ENCODE data around the gene ANKRD27.
"Not testable (repeated sequence)": the region's sequence is repeated elsewhere in the genome, so short reads cannot be mapped to it uniquely, and the experiment has no call there.

Gene ANKRD27

DNA sequence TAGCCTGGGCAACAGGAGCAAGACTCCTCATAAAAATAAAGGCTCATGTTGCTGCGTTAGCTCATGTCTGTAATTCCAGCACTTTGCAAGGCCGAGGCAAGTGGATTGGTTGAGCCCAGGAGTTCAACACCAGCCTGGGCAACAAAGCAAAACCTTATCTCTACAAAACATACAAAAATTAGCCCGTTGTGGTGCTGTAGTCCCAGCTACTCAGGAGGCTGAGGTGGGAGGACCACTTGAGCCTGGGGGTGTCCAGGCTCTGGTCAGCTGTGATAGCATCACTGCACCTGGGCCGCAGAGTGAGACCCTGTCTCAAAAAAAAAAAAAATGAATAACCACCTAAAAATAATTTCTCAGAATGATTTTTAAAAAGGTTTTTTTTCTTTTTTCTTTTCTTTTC, 12.7 kb upstream of the ANKRD27 start:
- DNase-seq: no peak

DNA sequence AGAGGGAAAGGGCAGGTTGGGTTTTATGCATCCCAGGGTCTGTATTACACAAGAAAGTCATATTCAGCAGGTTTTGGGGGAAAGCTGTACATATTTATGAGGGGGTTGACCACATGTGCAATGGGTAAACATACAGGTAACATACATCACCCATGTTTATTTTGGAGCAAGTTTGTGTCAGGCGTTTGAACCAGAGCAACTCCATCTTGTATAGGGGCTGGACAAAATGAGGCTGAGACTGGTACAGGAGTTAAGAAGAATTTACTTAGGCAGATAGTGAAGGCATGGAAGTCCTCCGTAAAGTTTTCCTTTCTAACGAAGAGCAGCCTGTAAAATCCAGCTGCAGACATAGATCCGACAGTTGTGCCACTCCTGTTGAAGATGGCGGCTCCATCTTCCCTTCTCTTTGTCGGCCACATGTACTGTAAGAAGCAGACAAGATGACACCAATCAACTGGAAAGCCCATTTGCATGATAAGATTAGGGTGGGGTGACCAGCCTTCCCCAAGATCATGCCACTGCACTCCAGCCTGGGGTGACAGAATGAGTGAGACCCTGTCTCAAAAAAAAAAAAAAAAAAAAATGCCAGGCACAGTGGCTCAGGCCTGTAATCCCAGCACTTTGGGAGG, 12.0 kb upstream of the ANKRD27 start:
- DNase-seq: no peak

DNA sequence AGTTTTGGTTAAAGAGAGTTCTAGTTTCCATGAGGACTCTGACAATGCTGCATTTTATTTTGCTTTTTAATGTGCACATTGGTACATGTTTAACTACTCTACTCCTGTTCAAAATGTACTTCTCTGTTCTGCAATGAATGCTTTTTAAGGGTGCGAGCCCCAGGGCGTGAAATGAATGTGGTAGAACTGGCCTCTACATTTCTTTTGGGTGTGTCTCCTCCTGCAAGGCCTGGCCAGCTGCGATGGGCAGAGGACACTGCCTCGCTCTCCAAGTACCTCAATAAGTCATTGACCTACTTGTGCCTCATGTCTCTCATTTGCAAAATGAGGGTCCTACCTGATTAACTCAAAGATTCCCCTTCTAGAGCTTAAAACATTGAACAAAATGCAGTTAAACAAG, 7.3 kb upstream of the ANKRD27 start:
- DNase-seq: no peak

DNA sequence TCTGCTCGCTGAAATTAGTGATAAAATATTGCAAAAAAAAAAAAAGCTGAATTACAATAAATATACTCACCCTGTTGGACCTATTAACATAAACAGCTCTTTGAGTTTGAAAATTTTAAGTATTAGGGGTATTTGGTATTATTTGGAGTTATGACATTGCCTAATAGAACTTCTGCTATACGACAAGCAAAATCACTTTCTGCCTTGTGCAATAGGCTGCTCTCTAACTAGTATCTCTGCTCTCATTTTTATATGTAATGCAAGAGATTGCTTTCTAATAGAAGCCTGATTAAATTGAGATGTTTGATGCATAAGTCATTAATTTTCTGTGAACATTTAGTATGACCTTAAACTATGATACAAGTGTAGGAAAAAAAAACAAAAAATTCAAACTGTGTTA, 6.0 kb upstream of the ANKRD27 start:
- no peak for DNase-seq

DNA sequence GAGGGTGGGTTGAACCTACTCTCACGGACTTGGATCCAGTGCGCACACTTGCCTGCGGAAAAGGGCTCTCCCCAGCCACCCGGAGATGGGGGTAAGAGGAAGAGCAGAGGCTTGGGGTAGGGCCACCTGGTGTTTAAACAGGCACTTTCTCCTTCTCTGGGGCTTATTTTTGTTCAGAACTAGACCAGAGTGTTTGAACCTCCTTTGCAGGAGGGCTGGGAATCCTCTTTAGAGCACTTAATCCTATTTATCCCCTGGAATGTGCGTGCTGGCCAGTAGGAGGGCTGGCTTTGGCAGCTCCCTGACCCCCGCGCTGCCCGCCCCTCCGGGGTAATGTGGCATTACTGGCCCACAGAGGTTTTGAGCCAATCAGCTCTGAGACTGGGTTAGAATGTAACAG, 2.7 kb upstream of the ANKRD27 start:
- DNase-seq: no peak

DNA sequence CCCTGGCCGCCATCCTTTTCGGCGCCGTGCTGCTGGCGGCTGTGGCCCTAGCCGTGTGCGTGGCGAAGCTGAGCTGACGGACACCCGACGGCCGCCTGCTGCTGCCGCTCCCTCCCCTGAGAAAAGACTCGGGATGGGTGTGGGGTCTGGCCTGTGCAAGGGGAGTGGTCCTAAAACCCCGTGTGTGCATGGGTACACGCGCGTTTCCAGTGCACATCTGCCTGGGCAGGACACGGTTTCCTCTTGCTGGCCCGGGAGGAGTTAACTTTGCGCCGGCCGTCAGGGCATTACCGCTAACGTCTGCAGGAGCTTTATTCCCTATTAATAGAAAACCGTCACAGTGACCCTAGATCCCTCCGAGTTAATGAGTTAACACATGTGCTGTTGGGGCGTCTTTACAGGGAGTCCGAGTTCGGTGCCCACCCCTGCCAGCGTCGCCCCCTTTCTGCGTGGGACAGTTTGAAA, 1.9 kb upstream of the ANKRD27 start:
- no peak for DNase-seq

DNA sequence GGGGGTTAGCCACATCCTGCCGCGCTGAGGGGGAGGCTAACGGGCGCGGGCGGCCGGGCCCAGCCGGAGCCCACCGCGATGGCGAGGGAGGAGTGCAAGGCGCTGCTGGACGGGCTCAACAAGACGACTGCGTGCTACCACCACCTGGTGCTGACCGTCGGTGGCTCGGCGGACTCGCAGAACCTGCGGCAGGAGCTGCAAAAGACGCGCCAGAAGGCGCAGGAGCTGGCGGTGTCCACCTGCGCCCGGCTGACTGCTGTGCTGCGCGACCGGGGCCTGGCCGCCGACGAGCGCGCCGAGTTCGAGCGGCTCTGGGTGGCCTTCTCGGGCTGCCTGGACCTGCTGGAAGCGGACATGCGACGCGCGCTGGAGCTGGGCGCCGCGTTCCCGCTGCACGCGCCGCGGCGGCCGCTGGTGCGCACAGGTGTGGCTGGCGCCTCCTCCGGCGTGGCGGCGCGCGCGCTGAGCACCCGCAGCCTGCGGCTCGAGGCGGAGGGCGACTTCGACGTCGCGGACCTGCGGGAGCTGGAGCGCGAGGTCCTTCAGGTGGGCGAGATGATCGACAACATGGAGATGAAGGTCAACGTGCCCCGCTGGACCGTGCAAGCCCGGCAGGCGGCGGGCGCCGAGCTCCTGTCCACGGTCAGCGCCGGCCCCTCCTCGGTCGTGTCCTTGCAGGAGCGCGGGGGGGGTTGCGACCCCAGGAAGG, 1.4 kb upstream of the ANKRD27 start:
- peak; percentile 38 for DNase-seq

DNA sequence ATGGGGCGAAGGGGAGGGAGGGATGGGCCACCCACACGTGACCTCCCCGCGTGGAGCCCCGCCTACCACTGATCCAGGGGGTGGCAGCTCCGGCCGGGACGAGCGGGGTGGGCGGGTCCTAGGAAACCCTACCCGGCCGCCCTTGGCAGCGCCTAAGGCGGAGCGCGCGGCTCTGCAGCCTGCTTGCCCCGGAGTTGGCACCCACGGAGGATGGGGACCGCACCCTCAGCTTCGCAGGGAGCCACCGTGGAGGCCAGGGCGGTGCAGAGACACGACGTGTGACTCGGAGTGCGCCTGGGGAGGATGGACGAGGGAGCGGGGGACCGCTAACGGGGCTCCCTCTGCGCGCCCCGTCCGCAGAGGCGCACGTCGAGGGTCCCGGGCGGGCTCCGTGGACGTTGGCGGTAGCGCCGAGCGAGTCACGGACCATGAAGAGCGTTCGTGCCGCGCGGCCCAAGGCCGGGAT, 773 bp upstream of the ANKRD27 start, which contains the start of gene RGS9BP:
Gene RGS9BP, plus strand, starts transcription at position 129 of the 466 bp plus-strand sequence. CDS start 416 bp downstream, outside the sequence.
- peak; percentile 70 for DNase-seq

DNA sequence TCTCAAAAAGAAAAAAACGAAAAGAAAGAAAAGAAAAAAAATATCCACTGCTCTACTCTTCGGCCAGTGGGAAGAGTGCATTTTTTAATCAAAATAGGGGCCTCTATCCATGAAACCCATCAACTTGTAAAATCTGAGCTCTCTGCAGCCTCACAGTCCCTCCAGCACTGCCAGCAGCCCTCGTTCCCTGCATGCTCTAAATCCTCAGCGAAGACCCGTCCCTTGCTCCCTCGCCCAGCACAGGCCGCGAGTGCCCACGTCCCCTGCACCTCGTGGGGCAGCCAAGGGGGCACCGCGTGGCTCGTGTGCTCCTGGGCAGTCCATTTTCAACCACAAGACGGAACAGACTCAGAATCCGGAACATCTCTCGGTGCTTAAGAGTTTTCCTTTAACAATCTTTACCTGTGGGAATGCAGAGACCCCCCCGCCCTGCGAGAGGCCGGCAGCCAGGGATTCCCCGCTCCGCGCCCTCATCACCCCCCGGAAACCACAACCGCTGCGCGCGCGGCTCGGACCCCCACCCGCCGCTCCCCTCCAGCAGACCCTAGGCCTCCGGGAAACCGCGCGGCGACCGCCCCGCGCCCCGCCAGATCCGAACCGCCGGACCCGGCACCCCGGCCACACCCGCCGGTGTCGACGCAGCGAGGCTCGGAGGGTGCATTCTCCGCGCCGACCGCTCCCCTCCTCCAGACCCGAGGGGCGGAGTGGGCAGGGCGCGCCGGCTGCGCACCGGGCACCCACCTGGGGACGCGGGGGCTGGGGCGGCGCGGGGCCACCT, 638 bp downstream of the ANKRD27 start:
- DNase-seq: no peak

DNA sequence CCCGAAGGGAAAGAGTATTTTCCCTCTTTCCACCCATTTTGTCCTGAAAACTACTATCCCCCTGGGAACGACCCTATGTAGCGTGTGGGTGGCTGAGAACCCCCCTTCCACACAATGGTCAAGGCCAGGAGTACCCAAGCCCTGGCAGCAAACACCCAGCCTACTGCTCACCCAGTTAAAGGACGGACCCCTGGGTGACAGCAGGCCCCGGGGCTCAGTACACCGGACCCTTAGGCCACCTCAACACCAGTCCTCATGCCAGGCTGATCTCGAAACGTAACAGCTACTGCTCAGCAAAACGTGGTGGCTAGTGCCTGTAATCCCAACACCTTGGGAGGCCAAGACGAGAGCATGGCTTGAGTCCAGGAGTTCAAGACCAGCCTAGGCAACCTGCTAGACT, 1.4 kb downstream of the ANKRD27 start:
- DNase-seq: no peak

DNA sequence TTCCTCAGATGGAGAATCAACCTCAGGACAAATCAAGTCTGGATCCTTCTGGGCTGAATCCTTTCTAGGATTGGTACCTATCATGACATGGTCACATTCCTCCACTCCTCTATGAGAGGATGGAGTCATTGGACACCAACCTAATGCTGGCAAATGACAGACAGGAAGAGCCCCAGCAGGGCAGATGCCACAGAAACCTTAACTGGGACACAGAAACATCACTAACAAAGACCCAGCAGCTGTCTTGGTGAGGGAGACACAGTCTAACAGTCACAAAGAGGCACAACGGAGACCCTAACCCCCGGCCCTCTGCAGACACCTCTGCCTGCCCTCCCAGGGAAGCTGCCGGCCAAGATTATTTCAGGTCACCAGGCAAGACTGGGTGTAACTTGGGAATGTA, 2.1 kb downstream of the ANKRD27 start:
- DNase-seq: no peak

DNA sequence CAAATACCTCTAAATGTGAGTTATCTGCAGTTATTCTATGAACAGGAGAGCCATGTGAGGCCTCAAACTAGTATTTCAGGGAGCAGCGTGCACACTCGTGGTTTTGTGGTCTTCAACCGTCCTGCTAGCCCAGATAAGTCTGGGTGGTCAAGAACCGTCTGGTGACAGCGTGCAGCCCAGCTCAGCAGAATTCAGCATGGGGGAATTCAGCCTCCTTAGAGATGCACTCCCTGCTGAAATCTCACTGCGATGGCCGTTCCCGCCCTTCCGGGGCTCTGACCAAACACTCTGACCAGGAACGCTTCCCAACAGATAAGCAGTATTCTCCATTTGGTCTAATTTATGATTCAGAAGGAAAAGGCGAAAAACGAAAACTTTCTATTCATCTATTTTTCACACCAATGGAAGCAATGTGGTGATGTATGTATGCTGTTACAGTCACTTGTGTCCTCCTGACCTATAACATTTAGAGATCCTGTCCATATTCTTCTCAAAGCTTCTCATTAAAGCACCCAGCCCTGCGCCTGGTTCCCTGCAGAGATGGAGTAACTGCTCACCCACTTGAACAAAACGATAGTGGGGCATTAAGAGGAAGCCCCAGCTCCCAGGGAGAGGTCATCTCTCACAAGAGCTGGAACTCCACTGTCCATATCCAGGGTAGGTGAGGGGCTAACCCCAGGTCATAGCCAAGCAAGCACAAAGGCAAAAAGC, 2.9 kb downstream of the ANKRD27 start:
- no peak for DNase-seq

DNA sequence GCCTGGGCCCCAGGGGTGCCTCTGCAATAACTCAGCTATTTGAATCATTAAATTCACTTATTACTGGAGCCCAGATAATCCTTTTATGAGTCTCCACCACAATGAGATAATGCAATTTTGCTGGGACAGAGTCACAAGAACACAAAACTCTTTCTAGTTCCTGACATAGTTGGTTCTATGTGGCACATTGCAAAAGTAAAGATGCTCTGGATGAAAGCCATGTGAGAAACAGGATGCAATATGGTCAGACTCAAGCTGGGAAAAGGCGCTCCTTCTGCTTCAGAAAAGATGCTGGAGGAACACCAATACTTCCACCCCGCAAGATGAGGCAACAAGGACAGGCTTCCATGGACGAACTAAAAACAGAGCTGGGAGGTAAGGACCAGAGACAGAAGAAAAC, 5.7 kb downstream of the ANKRD27 start:
- DNase-seq: no peak

DNA sequence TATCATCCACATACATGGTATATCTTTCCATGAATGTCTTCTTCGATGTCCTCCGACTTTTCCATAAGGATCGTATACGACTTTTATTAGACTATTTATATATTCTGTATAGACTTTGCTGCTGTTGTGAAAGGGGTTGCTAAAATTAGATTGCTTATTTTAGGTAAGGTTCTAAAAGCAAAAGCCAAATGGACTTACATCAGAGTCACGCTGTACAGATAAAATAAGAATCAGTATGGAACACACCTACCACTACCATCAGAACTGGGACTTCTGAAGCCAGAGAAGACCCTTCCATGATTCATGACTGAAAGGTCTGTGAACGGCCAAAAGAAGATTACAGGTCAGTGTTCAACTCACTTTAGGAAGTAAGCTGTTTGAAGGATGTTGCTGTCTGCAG, 8.9 kb downstream of the ANKRD27 start:
- DNase-seq: no peak

DNA sequence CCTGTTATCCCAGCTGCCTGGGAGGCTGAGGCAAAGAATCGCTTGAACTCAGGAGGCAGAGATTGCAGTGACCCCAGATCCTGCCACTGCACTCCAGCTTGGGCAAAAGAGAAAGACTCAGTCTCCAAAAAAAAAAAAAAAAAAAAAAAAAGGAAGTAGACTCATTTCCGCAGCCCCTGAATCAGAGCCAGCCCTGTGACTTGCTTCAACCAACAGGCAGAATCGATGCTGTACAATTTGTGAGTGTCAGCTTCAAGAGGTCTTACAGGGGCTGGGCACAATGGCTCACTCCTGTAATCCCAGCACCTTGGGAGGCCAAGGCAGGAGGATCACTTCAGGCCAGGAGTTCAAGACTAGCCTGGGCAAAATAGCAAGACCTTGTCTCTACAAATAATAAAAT, 12.8 kb downstream of the ANKRD27 start:
- no peak for DNase-seq

DNA sequence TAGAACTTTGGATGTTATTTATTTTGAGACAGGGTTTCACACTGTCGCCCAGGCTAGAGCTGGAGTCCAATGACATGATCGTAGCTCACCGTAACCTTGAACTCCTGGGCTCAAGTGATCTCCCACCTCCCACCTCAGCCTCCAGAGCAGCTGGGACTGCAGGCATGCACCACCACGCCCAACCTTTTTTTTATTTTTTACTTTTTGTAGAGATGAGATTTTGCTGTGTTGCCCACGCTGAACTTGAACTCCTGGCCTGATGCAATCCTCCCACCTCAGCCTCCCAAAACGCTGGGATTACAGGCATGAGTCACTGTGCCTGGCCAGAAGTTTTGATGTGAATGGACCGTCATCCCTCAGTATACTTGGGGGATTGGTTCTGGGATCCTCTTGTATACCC, 13.7 kb downstream of the ANKRD27 start:
- no peak for DNase-seq

DNA sequence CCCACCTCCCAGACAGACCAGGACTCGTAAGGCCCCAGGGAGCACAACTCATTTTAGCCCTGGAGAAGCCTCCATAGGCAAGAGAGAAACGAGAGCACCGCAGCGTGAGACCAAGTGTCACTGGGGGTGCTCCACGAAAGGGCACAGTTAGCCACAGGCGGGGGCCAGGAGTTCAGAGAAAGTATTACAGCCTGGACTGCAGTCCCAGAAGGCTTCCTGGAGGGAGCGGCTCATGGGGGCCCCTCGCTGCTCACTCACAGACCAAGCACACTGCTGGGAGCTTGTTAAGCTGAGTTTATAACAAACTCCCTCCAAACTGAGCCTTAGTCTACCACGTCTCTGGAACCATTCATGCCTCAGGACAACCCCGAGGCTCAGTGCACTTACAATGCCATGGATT, 16.5 kb downstream of the ANKRD27 start:
- no peak for DNase-seq

DNA sequence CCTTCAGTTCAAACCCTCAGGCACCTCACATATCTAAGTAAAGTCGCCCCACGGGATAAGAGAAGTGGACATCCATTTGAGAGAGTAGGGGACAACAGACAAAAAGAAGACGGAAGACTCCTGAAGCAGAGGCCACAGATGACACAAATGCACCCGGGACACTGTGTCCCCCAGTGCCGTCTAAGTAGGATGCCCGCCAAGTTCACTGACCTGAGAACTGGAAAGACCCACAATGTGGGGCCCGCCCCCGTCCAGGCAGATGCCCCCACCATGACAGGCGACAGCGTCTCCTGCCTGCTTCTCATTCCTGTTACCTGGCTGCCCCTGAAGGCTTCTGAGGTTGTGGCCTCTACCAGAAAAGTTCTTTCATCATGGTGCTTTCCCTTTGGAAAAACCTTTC, 16.9 kb downstream of the ANKRD27 start:
- no peak for DNase-seq

DNA sequence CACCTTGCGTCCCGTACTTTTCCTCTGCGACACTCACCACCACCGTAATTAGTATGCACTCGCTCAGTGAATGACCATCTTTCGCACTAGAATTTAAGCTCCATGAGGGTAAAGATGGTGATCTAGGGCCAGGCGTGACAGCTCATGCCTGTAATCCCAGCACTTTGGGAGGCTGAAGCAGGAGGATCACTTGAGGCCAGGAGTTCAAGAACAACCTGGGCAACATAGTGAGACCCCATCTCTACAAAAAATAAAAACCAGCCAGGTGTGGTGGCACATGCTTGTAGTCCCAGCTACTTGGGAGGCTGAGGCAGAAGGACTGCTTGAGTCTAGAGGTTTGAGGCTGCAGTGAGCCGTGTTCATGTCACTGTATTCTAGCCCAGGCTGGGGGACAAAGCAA, 18.6 kb downstream of the ANKRD27 start:
- DNase-seq: not testable (repeated sequence)

DNA sequence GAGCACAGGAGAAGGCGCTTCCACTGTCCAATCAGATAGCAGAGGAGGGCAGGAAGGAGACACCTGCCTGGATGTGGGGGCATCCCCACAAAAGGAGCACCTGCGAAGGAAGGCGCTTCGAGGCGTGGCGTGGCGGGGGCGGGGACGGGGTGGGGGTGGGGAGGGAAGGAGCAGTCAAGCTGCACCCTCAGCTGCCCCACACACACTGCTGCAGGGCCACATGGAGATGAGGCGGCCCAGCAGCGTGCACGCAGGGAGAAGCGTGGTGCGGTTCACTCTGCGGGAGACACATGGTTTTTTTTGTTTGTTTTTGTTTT, 21.4 kb downstream of the ANKRD27 start:
- no peak for DNase-seq

DNA sequence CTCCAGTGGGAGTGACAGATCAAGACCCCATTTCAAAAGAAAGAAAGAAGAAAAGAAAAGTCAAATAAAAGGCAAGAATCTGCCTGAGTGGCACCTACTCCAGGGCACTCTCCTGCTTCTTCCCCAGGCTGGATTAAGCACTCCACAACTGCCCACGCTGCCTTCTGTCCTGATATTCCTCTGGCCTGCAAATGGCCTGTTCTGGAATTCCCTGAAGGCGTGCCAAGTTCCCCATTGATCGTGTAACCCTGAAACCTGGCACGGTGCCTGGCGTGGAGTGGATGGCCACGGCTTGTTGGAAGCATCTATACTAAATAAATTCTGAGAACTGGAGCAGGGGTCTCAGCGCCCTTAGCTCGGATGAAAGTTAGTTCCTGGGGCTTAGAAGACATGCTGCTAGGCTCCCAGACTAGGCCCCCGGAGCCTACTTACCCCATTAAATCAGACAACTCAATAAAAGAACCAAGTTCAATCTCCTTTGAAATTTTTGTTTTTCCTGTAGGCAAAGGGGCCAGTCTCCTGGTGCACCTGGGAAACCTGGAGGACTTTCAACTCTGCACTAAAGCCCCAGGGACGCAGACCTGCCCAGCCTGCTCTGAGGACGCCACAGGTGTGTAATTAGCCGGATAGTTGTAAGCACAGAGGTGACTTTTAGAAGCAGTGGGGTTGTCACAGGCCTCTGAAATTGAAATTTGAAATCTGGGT, 21.9 kb downstream of the ANKRD27 start:
- DNase-seq: no peak

DNA sequence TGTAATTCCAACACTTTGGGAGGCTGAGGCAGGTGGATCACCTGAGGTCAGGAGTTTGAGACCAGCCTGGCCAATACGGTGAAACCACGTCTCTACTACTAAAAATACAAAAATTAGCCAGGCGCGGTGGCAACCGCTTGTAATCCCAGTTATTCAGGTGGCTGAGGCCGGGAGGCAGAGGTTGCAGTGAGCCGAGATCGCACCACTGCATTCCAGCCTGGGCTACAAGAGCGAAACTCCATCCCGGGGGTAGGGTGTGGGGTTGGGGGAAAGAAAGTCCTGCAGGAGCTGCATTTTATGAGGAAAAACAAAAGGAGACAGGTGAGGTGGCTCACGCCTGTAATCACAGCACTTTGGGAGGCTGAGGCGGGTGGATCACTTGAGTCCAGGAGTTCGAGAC, 22.6 kb downstream of the ANKRD27 start:
- not testable (repeated sequence) for DNase-seq

DNA sequence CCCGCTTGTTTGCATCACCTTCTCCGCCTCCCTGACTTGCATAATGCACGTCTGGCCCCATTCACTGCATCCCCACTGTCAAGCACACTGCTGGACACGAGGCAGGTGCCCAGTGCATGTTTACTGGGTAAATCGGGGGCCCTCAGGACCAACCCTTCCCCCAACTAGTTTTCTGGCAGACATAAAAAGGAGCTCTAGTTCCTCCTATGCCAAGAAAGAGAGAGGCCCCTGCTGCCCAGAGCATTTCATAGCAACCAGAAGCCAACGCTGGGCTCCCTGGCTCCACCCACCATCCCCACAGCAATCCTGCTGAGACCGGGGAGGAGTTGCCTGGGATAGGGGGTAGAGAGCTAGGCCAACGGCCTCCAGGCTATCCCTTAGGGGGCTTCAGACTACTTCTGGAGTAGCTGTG, 23.2 kb downstream of the ANKRD27 start:
- no peak for DNase-seq
